ENCODE data around the gene MFSD11.
A peak's percentile ranks its signal among the peaks of the same experiment; 100 is the strongest.
"Not testable (repeated sequence)": the region's sequence is repeated elsewhere in the genome, so short reads cannot be mapped to it uniquely, and the experiment has no call there.

Gene MFSD11

DNA sequence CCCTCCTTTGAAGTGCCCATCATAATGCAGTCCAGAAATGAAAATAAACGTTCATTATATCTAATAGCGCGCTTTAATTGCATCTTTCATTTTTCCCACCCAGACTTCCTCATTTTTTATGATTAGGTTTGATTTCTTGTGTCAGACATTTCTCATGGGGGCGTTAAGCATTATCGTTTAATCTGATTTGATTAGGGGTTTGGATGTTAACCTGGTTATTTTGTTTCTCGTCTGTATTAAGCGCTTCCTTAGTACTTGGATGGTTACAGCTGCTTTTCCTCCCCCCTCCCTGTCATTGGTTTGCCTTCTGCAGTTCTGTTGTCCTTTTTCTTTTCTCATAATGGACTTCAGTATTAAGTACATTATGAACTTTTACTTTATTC is 540 bp downstream of the MFSD11 start:
- TF ChIP-seq, protein P1, sequence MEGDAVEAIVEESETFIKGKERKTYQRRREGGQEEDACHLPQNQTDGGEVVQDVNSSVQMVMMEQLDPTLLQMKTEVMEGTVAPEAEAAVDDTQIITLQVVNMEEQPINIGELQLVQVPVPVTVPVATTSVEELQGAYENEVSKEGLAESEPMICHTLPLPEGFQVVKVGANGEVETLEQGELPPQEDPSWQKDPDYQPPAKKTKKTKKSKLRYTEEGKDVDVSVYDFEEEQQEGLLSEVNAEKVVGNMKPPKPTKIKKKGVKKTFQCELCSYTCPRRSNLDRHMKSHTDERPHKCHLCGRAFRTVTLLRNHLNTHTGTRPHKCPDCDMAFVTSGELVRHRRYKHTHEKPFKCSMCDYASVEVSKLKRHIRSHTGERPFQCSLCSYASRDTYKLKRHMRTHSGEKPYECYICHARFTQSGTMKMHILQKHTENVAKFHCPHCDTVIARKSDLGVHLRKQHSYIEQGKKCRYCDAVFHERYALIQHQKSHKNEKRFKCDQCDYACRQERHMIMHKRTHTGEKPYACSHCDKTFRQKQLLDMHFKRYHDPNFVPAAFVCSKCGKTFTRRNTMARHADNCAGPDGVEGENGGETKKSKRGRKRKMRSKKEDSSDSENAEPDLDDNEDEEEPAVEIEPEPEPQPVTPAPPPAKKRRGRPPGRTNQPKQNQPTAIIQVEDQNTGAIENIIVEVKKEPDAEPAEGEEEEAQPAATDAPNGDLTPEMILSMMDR (conservative IDR thresholded peaks at IDR 0.05; ENCODE audit: low read depth, low read length) = no peak
- DNase-seq (ENCODE audit: low read depth) = no peak
- peak overlapping the region; percentile 96 for H3K4me3 ChIP-seq (ENCODE audit: low read length)

DNA sequence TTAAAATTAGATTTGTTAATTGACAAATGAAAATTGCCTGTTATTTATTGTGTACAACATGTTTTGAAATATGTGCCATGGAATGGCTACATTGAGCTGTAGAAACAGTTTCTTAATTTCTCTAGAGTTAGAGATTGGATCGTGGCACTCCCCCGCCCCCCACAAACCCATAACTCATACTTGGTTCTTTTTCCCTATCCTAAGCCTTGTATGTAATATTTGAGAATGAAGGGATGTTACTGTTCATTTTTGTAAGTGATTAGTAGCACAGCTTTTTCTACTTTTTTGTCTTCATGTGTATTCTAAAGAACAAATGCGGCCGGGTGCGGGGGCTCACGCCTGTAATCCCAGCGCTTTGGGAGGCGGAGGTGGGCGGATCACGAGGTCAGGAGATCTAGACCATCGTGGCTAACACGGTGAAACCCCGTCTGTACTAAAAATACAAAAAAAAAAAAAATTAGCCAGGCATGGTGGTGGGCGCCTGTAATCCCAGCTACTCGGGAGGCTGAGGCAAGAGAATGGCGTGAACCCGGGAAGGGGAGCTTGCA is 1.7 kb downstream of the MFSD11 start:
- peak overlapping the region; percentile 96 for H3K4me3 ChIP-seq (ENCODE audit: low read length)
- not testable (repeated sequence) for DNase-seq (ENCODE audit: low read depth)

DNA sequence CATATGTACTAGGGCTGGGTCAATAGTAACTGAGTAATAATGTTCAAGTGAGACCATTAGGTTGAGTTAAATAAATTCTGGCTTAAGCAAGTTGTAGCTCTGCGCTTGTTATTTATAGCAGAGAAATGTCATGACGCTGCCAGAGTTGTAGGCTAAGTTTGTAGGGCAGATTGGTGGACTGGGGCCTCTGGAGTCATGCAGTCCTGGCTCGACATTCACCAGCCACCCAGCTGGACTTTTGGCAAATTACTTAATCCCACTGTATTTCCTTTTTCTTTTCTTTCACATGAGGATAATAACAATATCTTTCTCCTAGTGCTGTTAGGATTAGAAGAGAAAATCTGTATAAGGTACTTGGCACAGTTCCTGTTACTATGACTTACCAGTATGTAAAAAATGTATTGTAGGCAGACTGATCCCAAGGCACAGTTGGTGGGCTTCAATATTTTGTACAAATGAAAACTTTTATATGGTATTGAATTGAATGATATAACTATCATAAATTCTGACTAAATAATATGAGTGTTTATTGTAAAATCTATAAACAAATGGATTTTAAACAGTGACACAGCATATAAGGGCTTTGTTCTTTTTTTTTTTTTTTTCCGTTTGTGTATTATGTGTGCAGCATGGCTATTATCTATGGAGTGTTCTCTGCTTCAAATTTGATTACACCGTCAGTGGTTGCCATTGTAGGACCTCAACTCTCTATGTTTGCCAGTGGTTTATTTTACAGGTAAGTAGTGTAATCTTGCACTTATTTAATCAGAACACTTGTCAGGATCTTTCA is 2.6 kb downstream of the MFSD11 start:
- peak; percentile 90 for DNase-seq (ENCODE audit: low read depth)
- H3K4me3 ChIP-seq (ENCODE audit: low read length) = no peak overlapping the region
- TF ChIP-seq, protein P1 (conservative IDR thresholded peaks at IDR 0.05; ENCODE audit: low read depth, low read length) = no peak

DNA sequence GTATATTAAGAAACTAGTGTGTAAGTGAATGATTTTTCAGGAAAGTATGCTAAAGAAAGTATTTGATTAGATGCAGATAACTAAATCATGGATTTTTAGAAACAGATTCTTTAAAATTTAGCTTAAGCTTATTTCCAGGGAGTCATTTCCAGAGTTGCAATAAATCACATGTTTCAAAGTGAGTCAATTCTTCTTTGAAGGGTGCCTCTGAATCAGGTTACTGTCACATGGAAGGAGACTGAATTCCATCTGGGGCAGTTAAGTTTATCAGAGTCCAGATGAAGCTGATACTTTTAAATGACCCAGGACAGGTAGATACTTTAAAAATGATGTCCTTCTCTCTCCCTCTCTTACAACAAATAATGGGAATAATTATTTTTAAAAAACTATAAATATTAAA is 5.0 kb downstream of the MFSD11 start:
- TF ChIP-seq, protein P1 (conservative IDR thresholded peaks at IDR 0.05; ENCODE audit: low read depth, low read length) = no peak
- H3K4me3 ChIP-seq (ENCODE audit: low read length) = no peak overlapping the region
- DNase-seq (ENCODE audit: low read depth) = no peak

DNA sequence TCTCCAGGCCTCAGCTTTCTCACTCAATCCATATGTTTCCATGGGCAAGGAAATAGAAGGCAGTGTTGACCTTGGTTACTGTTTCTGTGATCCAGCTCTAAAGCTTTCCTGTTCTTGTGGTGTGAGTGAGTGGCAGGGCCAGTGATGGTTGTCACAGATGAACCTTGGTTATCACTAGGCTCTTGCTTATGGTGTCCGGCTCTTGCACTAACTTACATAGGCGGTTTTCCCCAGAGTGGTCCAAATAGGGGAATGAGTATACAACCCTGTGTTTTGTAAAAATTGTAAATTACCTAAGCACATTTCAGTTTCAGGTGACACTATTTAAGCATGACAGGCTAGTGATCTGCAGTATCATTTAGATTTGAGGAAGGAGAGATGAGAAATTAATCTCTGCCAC is 6.8 kb downstream of the MFSD11 start:
- TF ChIP-seq, protein P1 (conservative IDR thresholded peaks at IDR 0.05; ENCODE audit: low read depth, low read length) = no peak
- no peak for DNase-seq (ENCODE audit: low read depth)
- no peak overlapping the region for H3K4me3 ChIP-seq (ENCODE audit: low read length)

DNA sequence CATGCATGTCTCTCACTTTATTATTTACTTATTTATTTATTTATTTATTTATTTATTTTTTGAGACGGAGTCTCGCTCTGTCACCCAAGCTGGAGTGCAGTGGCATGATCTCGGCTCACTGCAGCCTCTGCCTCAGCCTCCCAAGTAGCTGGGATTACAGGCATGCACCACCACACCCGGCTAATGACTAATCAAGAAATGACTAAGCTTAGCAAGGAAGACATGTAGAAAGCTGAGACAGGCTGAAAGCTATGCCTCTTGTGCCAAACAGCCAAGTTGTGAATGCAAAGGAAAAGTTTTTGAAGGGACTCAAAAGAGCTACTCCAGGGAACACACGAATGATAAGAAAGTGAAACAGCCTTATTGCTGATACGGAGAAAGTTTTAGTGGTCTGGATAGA is 7.9 kb downstream of the MFSD11 start:
- DNase-seq (ENCODE audit: low read depth); H3K4me3 ChIP-seq (ENCODE audit: low read length): not testable (repeated sequence)

DNA sequence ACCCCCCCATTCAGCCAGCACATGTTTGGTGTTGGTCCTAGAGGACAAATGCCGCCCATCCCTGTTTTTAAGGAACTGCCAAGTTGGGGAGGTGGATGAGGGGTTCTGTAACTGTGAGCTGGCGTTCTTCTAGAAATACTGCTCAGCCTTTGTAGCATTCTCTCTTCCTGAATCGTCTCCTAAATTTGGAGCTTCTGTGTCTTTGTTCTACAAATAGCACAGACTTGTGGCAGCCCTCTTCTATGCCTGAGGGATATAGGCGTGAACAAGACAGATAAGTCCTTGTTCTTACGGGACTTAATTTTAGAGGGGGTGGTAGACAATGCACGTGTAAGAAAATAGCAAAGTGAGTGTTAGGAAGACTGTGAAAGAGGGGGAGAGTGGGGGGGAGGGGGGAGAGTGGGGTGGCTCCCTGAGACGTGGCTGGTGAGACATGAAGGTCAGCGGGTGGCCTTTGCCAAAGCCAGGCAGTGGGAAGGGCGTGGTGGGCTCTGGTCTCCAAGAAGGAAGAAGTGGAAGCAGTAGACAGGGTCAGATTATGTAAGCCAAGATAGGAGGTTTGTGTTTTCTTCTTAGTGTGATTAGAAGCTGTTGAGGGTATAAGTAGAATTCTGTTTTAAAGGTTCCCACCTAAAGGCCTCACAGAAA is 9.9 kb downstream of the MFSD11 start:
- no peak overlapping the region for H3K4me3 ChIP-seq (ENCODE audit: low read length)
- TF ChIP-seq, protein P1 (conservative IDR thresholded peaks at IDR 0.05; ENCODE audit: low read depth, low read length) = no peak
- no peak for DNase-seq (ENCODE audit: low read depth)

DNA sequence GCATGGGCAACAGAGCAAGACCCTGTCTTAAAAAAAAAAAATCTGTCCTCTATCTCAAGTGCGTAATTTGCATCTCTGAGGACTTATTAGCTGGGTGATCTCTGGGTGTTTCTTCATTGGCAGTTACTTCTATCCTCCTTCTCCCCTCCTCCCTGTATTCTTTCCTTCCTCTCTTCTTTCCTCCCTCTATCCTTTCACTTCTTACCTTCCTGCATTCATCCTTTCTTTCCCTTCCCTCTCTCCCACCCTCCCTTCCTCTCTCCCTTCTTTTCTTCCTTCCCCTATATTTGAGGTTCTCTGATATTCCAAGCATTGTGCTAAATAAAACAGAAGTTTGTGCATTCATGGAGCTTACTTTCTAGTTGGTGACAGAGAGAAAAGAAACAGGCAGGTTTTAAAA is 10.7 kb downstream of the MFSD11 start:
- no peak overlapping the region for H3K4me3 ChIP-seq (ENCODE audit: low read length)
- no peak for DNase-seq (ENCODE audit: low read depth)
- TF ChIP-seq, protein P1 (conservative IDR thresholded peaks at IDR 0.05; ENCODE audit: low read depth, low read length) = no peak
